OCI-LY3 (cell line): ENCODE data around the gene DSCAM.

Source experiments
- H2AFZ ChIP-seq: fragments of 200-600, 300-600 bp; shearing (Covaris generic); 2 replicates; pipeline ENCODE4 v1.6.0; 2014; ENCODE audit warnings: antibody characterized with exemption, low read depth, low read length
- H3K27ac ChIP-seq: fragments of 200-600, 300-600 bp; sonication (generic); 2 replicates; pipeline ENCODE4 v1.5.1; 2014; ENCODE audit warnings: mild to moderate bottlenecking, low read length, moderate library complexity, mixed read lengths
- H3K27me3 ChIP-seq: fragments of 200-600, 300-600 bp; sonication (generic); 2 replicates; pipeline ENCODE4 v1.6.1; 2014; ENCODE audit warnings: low read depth, low read length, mixed read lengths
- H3K36me3 ChIP-seq: fragments of 200-600, 300-600 bp; sonication (generic); replicated peaks from 2 replicates; pipeline ENCODE3; 2014; ENCODE audit warnings: low read depth, low read length, mixed read lengths
- H3K4me1 ChIP-seq: fragments of 300-600, 200-600 bp; sonication (generic); 2 replicates; pipeline ENCODE4 v1.6.1; 2014; ENCODE audit warnings: low read length, mixed read lengths
- H3K4me2 ChIP-seq: fragments of 200-600, 300-600 bp; sonication (generic); 2 replicates; pipeline ENCODE4 v1.6.1; 2014; ENCODE audit warnings: low read length, mixed read lengths
- H3K4me3 ChIP-seq: fragments of 300-600, 200-600 bp; sonication (generic); 2 replicates; pipeline ENCODE4 v1.5.1; 2014; ENCODE audit warnings: antibody characterized with exemption, mild to moderate bottlenecking, low read length, moderate library complexity
- H3K79me2 ChIP-seq: fragments of 300-600, 200-600 bp; shearing (Covaris generic); 2 replicates; pipeline ENCODE4 v1.6.1; 2014; ENCODE audit warnings: mild to moderate bottlenecking, low read length, mixed read lengths
- H3K9ac ChIP-seq: fragments of 300-600, 200-600 bp; shearing (Covaris generic); 2 replicates; pipeline ENCODE4 v1.6.0; 2014; ENCODE audit warnings: mild to moderate bottlenecking, low read length, moderate library complexity
- H3K9me3 ChIP-seq: fragments of 200-600, 300-600 bp; shearing (Covaris generic); 2 replicates; pipeline ENCODE4 v1.6.1; 2014; ENCODE audit warnings: low read length, mixed read lengths; ENCODE audit not compliant: insufficient read depth
- H4K20me1 ChIP-seq: fragments of 200-600, 300-600 bp; sonication (generic); 2 replicates; pipeline ENCODE4 v1.6.1; 2016; ENCODE audit warnings: low read length, mixed read lengths; ENCODE audit not compliant: insufficient read depth
- CTCF ChIP-seq: fragments of 200-600, 300-600 bp; sonication (generic); IDR thresholded peaks from 2 replicates; pipeline ENCODE4 v1.5.1; 2014; ENCODE audit warnings: antibody characterized with exemption, low read length, low read depth
- EZH2phosphoT487 ChIP-seq: fragments of 200-600 bp; shearing (Covaris generic); IDR thresholded peaks from 2 replicates; pipeline ENCODE4 v1.6.1; 2018; ENCODE audit warnings: antibody characterized with exemption, mixed run types, low read depth

The DSCAM gene

DNA sequence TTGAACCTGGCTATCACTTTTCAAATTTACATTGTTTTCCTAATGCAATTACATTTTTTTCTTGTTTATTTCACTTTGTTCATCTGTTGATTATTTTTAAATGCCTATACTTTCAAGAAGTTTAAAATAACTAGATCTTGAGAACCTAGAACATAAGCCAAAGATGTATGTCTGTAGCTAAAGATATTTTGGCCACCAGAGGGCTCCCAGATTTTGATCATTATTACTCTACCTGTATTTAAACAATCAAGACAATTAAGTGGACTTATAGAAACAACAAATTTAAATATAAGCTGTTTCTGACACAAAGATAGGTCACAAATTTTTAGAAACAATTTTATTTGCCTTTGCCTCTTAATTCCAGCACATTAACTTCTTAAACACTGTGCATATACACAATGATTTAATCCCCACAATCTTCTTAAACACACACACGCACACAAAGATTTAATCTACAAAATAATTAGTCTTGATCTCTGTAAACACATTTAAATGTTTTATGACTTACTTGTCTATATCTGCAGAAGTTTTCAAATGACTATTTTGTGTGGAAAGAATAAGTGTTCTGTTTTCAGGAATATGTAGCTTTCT is 380.0 kb downstream of the DSCAM start:
- H3K79me2 ChIP-seq = no peaks in the 10 kb centered on the region
- H3K9me3 ChIP-seq = no peaks in the 10 kb centered on the region
- no peak overlapping the region for H3K4me3 ChIP-seq
- H3K4me2 ChIP-seq = no peak overlapping the region
- no peaks in the 10 kb centered on the region for H3K4me1 ChIP-seq
- TF ChIP-seq EZH2phosphoT487 (no peak), CTCF (peak; percentile 51)
- H2AFZ ChIP-seq = no peak overlapping the region
- no peaks in the 10 kb centered on the region for H3K36me3 ChIP-seq
- no peak overlapping the region for H3K9ac ChIP-seq
- H3K27ac ChIP-seq = no peak overlapping the region
- no peaks in the 10 kb centered on the region for H4K20me1 ChIP-seq
- no peaks in the 10 kb centered on the region for H3K27me3 ChIP-seq

GRCh38 chr21:40465382-40465781 is 381.6 kb downstream of the DSCAM start:
- Histone ChIP-seq H3K36me3 (no peaks in the 10 kb centered on the region), H3K27ac (no peak overlapping the region), H3K4me3 (no peak overlapping the region), H3K9me3 (no peaks in the 10 kb centered on the region), H3K4me1 (no peaks in the 10 kb centered on the region), H3K4me2 (no peak overlapping the region), H3K27me3 (no peaks in the 10 kb centered on the region), H3K79me2 (no peaks in the 10 kb centered on the region), H2AFZ (no peak overlapping the region), H4K20me1 (no peaks in the 10 kb centered on the region), H3K9ac (no peak overlapping the region)
- TF ChIP-seq CTCF = no peak
- TF ChIP-seq EZH2phosphoT487 = no peak

- Histone ChIP-seq H3K79me2 (no peaks in the 10 kb centered on the region), H3K36me3 (no peaks in the 10 kb centered on the region), H3K4me3 (no peak overlapping the region), H3K9ac (no peak overlapping the region), H2AFZ (no peak overlapping the region), H4K20me1 (no peaks in the 10 kb centered on the region), H3K4me2 (no peak overlapping the region), H3K9me3 (no peaks in the 10 kb centered on the region), H3K27ac (no peak overlapping the region), H3K4me1 (no peaks in the 10 kb centered on the region), H3K27me3 (no peaks in the 10 kb centered on the region)
- TF ChIP-seq EZH2phosphoT487 (no peak), CTCF (no peak)
Observed at GRCh38 chr21:40463176-40463575, 383.8 kb downstream of the DSCAM start.

- no peaks in the 10 kb centered on the region for H3K9me3 ChIP-seq
- TF ChIP-seq CTCF = no peak
Observed at GRCh38 chr21:40461008-40461407, 385.9 kb downstream of the DSCAM start.

More at GRCh38 chr21:40461008-40461407, 385.9 kb downstream of the DSCAM start:
- no peaks in the 10 kb centered on the region for H3K4me1 ChIP-seq
- H3K36me3 ChIP-seq = no peaks in the 10 kb centered on the region
- no peaks in the 10 kb centered on the region for H3K27me3 ChIP-seq
- no peaks in the 10 kb centered on the region for H3K79me2 ChIP-seq
- H3K4me2 ChIP-seq = no peak overlapping the region
- no peak overlapping the region for H3K27ac ChIP-seq
- H4K20me1 ChIP-seq = no peaks in the 10 kb centered on the region
- no peak overlapping the region for H3K9ac ChIP-seq
- H2AFZ ChIP-seq = no peak overlapping the region
- no peak overlapping the region for H3K4me3 ChIP-seq
